A673 (cell line): ENCODE data around the gene NR2F1-AS1. TPM values are rescaled to one million over a fixed set of nuclear protein-coding genes. Genes with fewer than 3 reads are reported as not detected.

Experiments
- BruUV-seq: library from RNA; stranded (reverse); fragments of 400-500 nt; replicated peaks from 2 replicates; lab custom pipeline; 2021; lab: Mats Ljungman, UMichigan
- CTCF ChIA-PET: fragments of 300-600 bp; sonication (Branson Sonifier 250); formaldehyde crosslinking; loops from one replicate; lab custom pipeline; 2022; ENCODE audit warnings: antibody characterized with exemption; lab: Charles Lee
- POLR2A ChIA-PET: fragments of 300-600 bp; sonication (Branson Sonifier 250); formaldehyde crosslinking; loops from one replicate; lab custom pipeline; 2022; ENCODE audit warnings: antibody characterized with exemption; ENCODE audit not compliant: low non-redundant PET; lab: Charles Lee
- DNase-seq: peaks from one replicate; pipeline ENCODE4 v3.0.0-alpha.2; 2015; ENCODE audit warnings: low spot score
- H3K27ac ChIP-seq: fragments of 200-600 bp; sonication (generic); 2 replicates; pipeline ENCODE4 v1.5.1; 2016; ENCODE audit warnings: mixed run types, low read depth, mild to moderate bottlenecking, mixed read lengths, antibody characterized with exemption, low read length; ENCODE audit not compliant: poor library complexity, severe bottlenecking
- H3K27me3 ChIP-seq: fragments of 200-600 bp; sonication (generic); replicated peaks from 2 replicates; pipeline ENCODE4 v1.6.1; 2017; ENCODE audit warnings: mixed run types, low read depth, mild to moderate bottlenecking, mixed read lengths, antibody characterized with exemption, low read length; ENCODE audit not compliant: insufficient read depth, poor library complexity
- H3K36me3 ChIP-seq: fragments of 200-600 bp; sonication (generic); 2 replicates; pipeline ENCODE4 v1.6.1; 2016; ENCODE audit warnings: mixed run types, mild to moderate bottlenecking, mixed read lengths, antibody characterized with exemption, low read length; ENCODE audit not compliant: insufficient read depth, poor library complexity, severe bottlenecking
- H3K4me1 ChIP-seq: fragments of 200-600 bp; sonication (generic); 2 replicates; pipeline ENCODE4 v1.6.1; 2017; ENCODE audit warnings: mixed run types, mild to moderate bottlenecking, mixed read lengths, antibody characterized with exemption, low read length; ENCODE audit not compliant: insufficient read depth, poor library complexity, severe bottlenecking
- H3K4me3 ChIP-seq: fragments of 200-600 bp; sonication (generic); 2 replicates; pipeline ENCODE4 v1.5.1; 2016; ENCODE audit warnings: low read depth, mixed run types, mild to moderate bottlenecking, mixed read lengths, low read length; ENCODE audit not compliant: poor library complexity, severe bottlenecking
- H3K9me3 ChIP-seq: fragments of 200-600 bp; sonication (generic); 2 replicates; pipeline ENCODE4 v1.6.1; 2016; ENCODE audit warnings: mixed run types, low read depth, mild to moderate bottlenecking, mixed read lengths, antibody characterized with exemption, low read length; ENCODE audit not compliant: poor library complexity, severe bottlenecking
- EZH2 ChIP-seq: fragments of 200-600 bp; sonication (generic); IDR thresholded peaks from 2 replicates; pipeline ENCODE4 v1.6.1; 2017; ENCODE audit warnings: borderline replicate concordance, low read depth, mild to moderate bottlenecking, mixed read lengths, antibody characterized with exemption, low read length; ENCODE audit not compliant: poor library complexity, severe bottlenecking
- intact Hi-C: fragments of 100-400 bp; cut with micrococcal nuclease; formaldehyde crosslinking; loops from one replicate; pipeline ENCODE4 v1.10.0; 2022; ENCODE audit not compliant: unreplicated experiment
- total RNA-seq: library from RNA; stranded (reverse); gene quantifications from 2 replicates; pipeline ENCODE4 v1.2.3, GENCODE V29; 2021
- TF ChIP-seq, protein P1 (sequence below): fragments of 300-800, 200-600 bp; sonication (generic); conservative IDR thresholded peaks from 2 replicates; pipeline ENCODE4 v1.5.1; 2017; ENCODE audit warnings: low read depth, mild to moderate bottlenecking, antibody characterized with exemption, low read length, moderate library complexity, mixed read lengths

NR2F1-AS1 gene
- total RNA-seq, 1 experiment from 2014 or later: 2.3 TPM

- no TSS peak for BruUV-seq
- no peak overlapping the region for H3K27ac ChIP-seq
- no peaks in the 10 kb centered on the region for H3K36me3 ChIP-seq
- H3K4me3 ChIP-seq: no peak overlapping the region
- ChIA-PET POLR2A (no interaction called here), CTCF (no interaction called here)
- TF ChIP-seq, protein P1, sequence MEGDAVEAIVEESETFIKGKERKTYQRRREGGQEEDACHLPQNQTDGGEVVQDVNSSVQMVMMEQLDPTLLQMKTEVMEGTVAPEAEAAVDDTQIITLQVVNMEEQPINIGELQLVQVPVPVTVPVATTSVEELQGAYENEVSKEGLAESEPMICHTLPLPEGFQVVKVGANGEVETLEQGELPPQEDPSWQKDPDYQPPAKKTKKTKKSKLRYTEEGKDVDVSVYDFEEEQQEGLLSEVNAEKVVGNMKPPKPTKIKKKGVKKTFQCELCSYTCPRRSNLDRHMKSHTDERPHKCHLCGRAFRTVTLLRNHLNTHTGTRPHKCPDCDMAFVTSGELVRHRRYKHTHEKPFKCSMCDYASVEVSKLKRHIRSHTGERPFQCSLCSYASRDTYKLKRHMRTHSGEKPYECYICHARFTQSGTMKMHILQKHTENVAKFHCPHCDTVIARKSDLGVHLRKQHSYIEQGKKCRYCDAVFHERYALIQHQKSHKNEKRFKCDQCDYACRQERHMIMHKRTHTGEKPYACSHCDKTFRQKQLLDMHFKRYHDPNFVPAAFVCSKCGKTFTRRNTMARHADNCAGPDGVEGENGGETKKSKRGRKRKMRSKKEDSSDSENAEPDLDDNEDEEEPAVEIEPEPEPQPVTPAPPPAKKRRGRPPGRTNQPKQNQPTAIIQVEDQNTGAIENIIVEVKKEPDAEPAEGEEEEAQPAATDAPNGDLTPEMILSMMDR: no peak
- no peak for TF ChIP-seq EZH2
- H3K4me1 ChIP-seq: no peaks in the 10 kb centered on the region
- intact Hi-C loops: no loop called here
- no peaks in the 10 kb centered on the region for H3K27me3 ChIP-seq
- no peak for DNase-seq
- peaks cover 8% of the 10 kb centered on the region for H3K9me3 ChIP-seq
These were observed 104.7 kb downstream of the NR2F1-AS1 start for GRCh38 chr5:93476251-93476742.

DNA sequence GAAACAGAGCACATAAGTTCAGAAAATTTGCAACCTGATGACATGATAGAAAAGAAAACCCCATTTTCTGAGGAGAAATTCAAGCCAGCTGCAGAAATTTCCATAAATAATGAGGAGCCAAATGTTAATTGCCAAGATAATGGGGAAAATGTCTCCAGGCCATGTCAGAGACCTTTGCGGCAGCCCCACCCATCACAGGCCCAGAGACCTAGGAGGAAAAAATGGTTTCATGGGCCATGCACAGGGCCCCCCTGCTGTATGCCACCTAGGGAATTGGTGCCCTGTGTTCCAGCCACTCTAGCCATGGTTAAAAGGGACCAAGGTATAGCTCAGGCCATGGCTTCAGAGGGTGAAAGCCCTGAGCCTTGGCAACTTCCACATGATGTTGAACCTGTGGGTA lies 118.1 kb downstream of the NR2F1-AS1 start:
- intact Hi-C loops: no loop called here
- Histone ChIP-seq H3K4me3 (no peak overlapping the region), H3K27ac (no peak overlapping the region), H3K27me3 (no peaks in the 10 kb centered on the region), H3K36me3 (no peaks in the 10 kb centered on the region), H3K9me3 (peaks cover 11% of the 10 kb centered on the region), H3K4me1 (no peaks in the 10 kb centered on the region)
- CTCF ChIA-PET: no interaction called here
- BruUV-seq: no TSS peak
- no peak for TF ChIP-seq EZH2
- TF ChIP-seq, protein P1: no peak
- POLR2A ChIA-PET: no interaction called here
- DNase-seq: no peak

GRCh38 chr5:93461756-93462155 lies 119.3 kb downstream of the NR2F1-AS1 start:
- no TSS peak for BruUV-seq
- ChIA-PET POLR2A (no interaction called here), CTCF (no interaction called here)
- TF ChIP-seq, protein P1: no peak
- Histone ChIP-seq H3K4me1 (no peaks in the 10 kb centered on the region), H3K27ac (no peak overlapping the region), H3K36me3 (no peaks in the 10 kb centered on the region), H3K4me3 (no peak overlapping the region), H3K27me3 (no peaks in the 10 kb centered on the region), H3K9me3 (peaks cover 11% of the 10 kb centered on the region)
- DNase-seq: no peak
- intact Hi-C loops: no loop called here
